Choroid plexus epithelial cell (primary cell): ENCODE results near the gene ARMH3.
A peak's percentile ranks its signal among the peaks of the same experiment; 100 is the strongest.

ENCODE experiments used
- DNase-seq: peaks from one replicate; pipeline ENCODE4 v3.0.0-alpha.2; 2010; ENCODE audit warnings: low read depth
- H3K4me3 ChIP-seq: 2 replicates; pipeline ENCODE4 v1.5.1; 2011; ENCODE audit warnings: low read depth, mild to moderate bottlenecking, control low read depth, low read length, moderate library complexity
- TF ChIP-seq, protein P1 (sequence below): conservative IDR thresholded peaks from 2 replicates; pipeline ENCODE4 v1.5.1; 2011; ENCODE audit warnings: low read depth, mild to moderate bottlenecking, control low read depth, inconsistent platforms, low read length, moderate library complexity

Gene ARMH3

GRCh38 chr10:101832325-101832771 lies 223.6 kb downstream of the ARMH3 start:
- no peak overlapping the region for H3K4me3 ChIP-seq

DNA sequence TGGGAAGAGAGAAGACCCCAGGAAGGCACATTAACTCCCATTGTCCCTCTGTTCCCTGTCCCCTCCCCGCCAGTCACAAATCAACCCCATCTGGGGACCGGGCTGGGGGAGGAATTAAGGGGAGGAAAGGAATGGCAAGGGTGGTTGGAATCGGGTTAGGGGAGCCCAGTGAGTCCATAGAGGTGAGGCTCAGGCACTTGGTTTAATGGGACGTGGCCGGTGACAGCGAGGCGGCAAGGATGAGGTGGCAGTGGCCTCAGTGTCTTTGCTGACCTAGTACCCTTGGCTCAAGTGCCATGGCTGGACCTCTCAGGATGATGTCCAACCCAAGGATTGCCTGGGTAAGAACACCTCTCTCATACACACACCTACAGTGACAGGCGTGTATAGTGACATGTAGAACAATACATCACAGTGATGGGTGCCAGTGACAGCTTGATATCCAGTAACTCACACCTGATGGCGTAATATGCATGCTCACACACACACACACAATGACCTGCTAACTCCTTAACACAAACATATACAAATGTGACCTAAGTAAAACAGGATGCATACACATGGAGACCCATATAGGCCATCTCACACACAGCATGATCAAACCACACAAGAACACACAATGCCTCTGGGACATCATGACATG lies 224.7 kb downstream of the ARMH3 start:
- TF ChIP-seq, protein P1, sequence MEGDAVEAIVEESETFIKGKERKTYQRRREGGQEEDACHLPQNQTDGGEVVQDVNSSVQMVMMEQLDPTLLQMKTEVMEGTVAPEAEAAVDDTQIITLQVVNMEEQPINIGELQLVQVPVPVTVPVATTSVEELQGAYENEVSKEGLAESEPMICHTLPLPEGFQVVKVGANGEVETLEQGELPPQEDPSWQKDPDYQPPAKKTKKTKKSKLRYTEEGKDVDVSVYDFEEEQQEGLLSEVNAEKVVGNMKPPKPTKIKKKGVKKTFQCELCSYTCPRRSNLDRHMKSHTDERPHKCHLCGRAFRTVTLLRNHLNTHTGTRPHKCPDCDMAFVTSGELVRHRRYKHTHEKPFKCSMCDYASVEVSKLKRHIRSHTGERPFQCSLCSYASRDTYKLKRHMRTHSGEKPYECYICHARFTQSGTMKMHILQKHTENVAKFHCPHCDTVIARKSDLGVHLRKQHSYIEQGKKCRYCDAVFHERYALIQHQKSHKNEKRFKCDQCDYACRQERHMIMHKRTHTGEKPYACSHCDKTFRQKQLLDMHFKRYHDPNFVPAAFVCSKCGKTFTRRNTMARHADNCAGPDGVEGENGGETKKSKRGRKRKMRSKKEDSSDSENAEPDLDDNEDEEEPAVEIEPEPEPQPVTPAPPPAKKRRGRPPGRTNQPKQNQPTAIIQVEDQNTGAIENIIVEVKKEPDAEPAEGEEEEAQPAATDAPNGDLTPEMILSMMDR = no peak
- peak overlapping the region; percentile 72 for H3K4me3 ChIP-seq
- no peak for DNase-seq

More at GRCh38 chr10:101832325-101832771, 223.6 kb downstream of the ARMH3 start:
- DNase-seq = no peak
- TF ChIP-seq, protein P1 = no peak

DNA sequence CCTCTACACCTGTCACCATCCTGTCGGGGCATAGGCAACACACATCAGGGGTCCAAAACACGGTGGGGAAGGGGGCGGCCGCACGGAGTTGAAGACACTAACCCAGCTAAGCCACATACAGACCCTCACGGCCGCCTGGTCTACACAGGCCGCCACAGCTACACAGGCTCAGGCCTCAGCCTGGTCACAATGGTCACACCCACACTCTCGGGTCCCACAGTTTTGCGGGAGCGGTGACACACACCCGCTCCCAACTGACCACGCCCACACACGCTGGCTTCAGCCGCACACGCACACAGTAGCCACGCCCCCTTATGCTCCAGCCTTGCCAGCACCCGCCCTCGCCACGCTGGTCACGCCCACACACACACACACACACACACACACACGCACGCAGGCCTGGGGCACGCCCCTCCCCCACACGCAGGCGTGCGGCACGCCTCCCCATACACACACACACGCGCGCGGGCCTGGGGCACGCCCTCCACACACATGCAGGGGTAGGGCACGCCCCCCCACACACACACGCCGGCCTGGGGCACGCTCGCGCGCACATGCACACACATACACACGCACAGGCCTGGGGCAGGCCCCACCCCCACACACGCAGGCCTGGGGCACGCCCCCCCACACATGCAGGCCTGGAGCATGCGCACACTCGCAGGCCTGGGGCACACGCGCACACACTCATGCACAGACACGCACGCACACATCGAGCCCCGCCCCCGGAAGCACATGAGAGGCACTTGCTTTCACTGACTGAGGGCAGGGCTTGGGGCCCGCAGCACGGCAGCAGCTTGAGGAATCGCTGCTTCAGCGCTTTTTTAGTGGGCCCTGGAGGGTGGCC lies 225.4 kb downstream of the ARMH3 start:
- peak overlapping the region; percentile 72 for H3K4me3 ChIP-seq
- peak; percentile 93 for DNase-seq
- TF ChIP-seq, protein P1 = no peak

DNA sequence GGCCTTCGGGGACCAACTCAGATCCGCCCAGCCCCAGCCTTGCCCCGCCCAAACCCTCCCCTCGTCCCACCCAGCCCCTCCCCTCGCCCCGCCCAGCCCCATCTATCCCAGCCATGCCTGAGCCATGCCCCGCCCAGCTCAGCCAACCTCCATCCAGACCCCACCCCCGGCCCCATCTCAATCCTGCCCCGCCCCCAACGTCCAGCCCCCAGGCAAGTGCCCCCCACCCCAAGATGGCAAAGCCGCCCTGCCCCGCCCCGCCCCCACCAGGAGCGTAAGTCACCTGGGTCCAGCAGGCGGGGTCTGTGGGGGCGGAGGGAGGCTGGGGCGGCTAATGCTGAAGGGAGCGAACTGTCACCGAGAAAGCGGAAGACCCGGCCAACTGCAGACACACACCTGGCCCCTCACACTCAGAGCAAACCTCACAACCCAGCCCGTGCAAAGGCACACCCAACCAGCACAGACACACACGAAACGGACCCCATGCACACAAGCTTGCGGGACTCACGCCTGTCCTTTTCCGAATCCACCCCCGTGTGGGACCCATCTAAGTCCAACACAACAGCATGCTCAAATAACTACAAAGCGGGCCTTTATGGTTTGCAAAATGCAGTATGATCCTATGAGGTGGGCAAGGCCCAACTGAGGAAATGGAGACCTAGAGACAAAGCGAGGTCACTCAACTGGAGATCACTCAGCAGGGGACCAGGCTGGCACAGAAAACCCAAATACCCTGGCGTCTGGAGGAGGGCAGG lies 226.2 kb downstream of the ARMH3 start:
- H3K4me3 ChIP-seq = peak overlapping the region; percentile 72
- TF ChIP-seq, protein P1 = no peak
- peak; percentile 67 for DNase-seq

- peak overlapping the region; percentile 52 for H3K4me3 ChIP-seq
- DNase-seq = no peak
- TF ChIP-seq, protein P1 = no peak
These were observed 227.0 kb downstream of the ARMH3 start for GRCh38 chr10:101828766-101829551.

DNA sequence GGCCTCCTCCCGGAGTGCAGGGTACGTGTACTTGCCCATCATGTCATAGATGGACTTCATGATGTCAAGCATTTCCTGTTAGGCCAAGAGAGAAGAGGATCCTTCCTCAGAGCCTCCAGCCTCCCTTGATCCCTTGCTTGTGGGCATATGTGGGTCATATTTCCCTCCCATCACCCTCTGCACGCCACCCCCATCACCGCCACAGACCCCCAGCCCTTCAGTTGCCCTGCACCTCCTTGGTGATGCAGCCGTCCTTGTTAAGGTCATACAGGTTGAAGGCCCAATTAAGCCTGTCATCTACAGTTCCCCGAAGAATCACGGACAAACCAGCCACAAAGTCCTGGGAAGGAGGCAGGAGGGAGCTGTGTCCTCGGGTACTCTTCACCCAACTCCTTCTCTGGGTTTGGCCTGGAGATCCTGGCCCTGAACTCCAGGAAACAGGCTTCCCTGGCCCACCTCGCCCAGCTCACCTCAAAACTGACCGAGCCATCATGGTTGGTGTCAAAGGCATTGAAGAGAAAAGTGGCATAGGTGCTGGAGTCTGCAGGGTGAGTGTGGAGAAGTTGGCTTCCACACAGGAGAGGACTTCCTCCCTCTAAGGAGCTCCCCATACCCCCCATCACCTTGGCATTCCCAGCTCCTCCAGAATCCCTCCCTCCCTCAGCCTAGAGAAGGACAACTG lies 227.9 kb downstream of the ARMH3 start:
- H3K4me3 ChIP-seq = no peak overlapping the region
- no peak for DNase-seq
- TF ChIP-seq, protein P1 = no peak
